Glutamatergic neuron (in vitro differentiated cells): ENCODE measurements around the gene COLEC11. TPM values are rescaled to one million over a fixed set of nuclear protein-coding genes. Genes with fewer than 3 reads are reported as not detected.
"Not testable (repeated sequence)": the region's sequence is repeated elsewhere in the genome, so short reads cannot be mapped to it uniquely, and the experiment has no call there.

Experiments used
- DNase-seq: peaks from one replicate; pipeline ENCODE4 v3.0.0; 2022
- H3K27ac Mint-ChIP-seq: one replicate; pipeline ENCODE4 v1.8.0; 2020; ENCODE audit warnings: mild to moderate bottlenecking, mixed read lengths, inconsistent platforms; ENCODE audit not compliant: unreplicated experiment
- H3K27me3 Mint-ChIP-seq: one replicate; pipeline ENCODE4 v1.8.0; 2020; ENCODE audit warnings: mild to moderate bottlenecking, moderate library complexity, mixed read lengths, inconsistent platforms; ENCODE audit not compliant: unreplicated experiment
- H3K36me3 Mint-ChIP-seq: one replicate; pipeline ENCODE4 v1.8.0; 2020; ENCODE audit warnings: mild to moderate bottlenecking, mixed read lengths, inconsistent platforms; ENCODE audit not compliant: unreplicated experiment
- H3K4me1 Mint-ChIP-seq: one replicate; pipeline ENCODE4 v1.8.0; 2020; ENCODE audit warnings: mild to moderate bottlenecking, low read depth, mixed read lengths, inconsistent platforms; ENCODE audit not compliant: unreplicated experiment
- H3K4me3 Mint-ChIP-seq: one replicate; pipeline ENCODE4 v1.8.0; 2020; ENCODE audit warnings: mild to moderate bottlenecking, mixed read lengths, inconsistent platforms; ENCODE audit not compliant: unreplicated experiment
- H3K9me3 Mint-ChIP-seq: one replicate; pipeline ENCODE4 v1.8.0; 2020; ENCODE audit warnings: mild to moderate bottlenecking, moderate library complexity, mixed read lengths, inconsistent platforms; ENCODE audit not compliant: unreplicated experiment
- total RNA-seq: library from RNA; stranded (reverse); fragmentation: NEBNext Ultra II Directional; extraction: Animal tissue kit (Norgen Biotek cat#: 25700); gene quantifications from one replicate; pipeline ENCODE4 v1.2.1, GENCODE V29; 2021; ENCODE audit not compliant: unreplicated experiment
- TF ChIP-seq, protein P1 (sequence below): fragments of 200-600 bp; sonication (generic); IDR thresholded peaks from one replicate; pipeline ENCODE4 v1.5.0; 2021; ENCODE audit not compliant: partially characterized antibody, unreplicated experiment

COLEC11 gene
- total RNA-seq, 1 donor from 2014 or later, result not detected

DNA sequence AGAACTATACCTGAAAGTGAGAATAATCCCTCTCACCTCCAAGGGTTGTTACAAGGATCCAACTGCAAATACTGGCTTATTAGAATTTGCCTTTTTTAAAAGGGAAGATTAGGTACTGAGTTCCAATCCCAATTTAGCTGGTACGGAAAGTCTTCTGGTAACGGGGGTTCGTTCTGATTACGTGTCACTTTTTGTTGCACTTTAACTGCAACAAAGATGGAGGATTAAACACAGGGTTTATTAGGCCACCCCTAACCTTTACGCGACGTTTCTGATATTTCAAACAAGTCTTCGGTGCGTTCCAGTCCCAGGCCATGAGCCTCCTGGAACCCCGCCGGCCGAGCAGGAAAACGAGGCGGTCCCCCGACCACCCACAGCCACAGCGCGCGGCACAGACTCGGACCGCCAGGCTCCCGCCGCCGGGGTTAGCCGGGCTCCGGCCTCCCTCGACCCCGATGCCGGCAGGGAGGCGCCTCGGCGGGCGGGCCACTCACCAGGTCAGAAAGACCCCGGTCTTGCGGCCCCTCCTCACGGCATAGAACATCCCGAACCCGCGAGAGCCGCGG is 37.2 kb upstream of the COLEC11 start:
- TF ChIP-seq, protein P1, sequence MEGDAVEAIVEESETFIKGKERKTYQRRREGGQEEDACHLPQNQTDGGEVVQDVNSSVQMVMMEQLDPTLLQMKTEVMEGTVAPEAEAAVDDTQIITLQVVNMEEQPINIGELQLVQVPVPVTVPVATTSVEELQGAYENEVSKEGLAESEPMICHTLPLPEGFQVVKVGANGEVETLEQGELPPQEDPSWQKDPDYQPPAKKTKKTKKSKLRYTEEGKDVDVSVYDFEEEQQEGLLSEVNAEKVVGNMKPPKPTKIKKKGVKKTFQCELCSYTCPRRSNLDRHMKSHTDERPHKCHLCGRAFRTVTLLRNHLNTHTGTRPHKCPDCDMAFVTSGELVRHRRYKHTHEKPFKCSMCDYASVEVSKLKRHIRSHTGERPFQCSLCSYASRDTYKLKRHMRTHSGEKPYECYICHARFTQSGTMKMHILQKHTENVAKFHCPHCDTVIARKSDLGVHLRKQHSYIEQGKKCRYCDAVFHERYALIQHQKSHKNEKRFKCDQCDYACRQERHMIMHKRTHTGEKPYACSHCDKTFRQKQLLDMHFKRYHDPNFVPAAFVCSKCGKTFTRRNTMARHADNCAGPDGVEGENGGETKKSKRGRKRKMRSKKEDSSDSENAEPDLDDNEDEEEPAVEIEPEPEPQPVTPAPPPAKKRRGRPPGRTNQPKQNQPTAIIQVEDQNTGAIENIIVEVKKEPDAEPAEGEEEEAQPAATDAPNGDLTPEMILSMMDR, result no peak
- H3K27me3 Mint-ChIP-seq, result peaks cover 3% of the 10 kb centered on the region
- H3K9me3 Mint-ChIP-seq, result peaks cover 6% of the 10 kb centered on the region
- peak overlapping the region; percentile 89 for H3K27ac Mint-ChIP-seq
- peak overlapping the region; percentile 92 for H3K4me3 Mint-ChIP-seq
- H3K36me3 Mint-ChIP-seq, result no peaks in the 10 kb centered on the region
- no peak for DNase-seq
- H3K4me1 Mint-ChIP-seq, result peaks cover 8% of the 10 kb centered on the region

DNA sequence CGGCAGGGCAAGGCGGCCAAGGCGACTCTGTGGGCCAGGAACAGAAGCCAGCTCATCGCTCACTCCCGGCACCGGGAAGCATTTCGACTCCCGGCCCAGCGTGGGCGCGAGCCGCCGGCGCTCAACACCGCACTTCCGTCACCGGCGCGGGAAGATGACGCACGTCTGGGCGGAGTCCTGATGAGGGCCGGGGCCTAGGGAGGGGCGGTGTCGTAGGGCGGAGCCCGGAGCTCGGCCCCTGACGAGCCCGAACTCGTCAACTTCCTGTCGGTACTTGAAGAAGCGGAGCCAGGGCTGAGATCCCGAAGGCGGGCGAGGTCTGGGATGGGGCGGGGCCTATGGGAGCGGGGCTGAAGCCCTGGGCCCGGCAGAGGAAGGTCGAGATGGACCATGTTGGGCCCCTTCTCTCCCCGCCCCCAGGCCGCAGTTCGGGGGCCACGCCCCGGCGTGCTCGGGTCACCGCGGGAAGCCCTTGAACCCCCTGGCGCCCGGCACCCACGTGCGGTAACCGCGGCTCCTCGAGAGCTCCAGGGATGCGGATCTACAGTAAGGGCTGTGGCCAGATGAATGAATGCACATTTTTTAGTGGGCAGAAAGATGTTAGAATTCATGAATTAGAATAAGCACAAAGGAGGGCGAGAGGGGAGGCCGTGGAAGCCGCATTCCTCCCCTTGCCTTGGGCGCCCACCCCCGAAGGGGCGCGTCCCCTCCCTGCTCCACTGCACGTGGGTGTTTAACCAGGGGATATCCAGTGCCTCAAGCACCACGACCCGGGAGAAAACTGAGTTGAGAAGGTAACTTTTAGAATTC is 36.5 kb upstream of the COLEC11 start, which contains the start of gene RNASEH1:
Gene RNASEH1 (minus strand): TSS at position 129 of the 810 bp plus-strand sequence. CDS start 73 bp downstream, at position 56.
- Mint-ChIP-seq H3K4me1 (peaks cover 8% of the 10 kb centered on the region), H3K27me3 (peaks cover 3% of the 10 kb centered on the region), H3K9me3 (peaks cover 6% of the 10 kb centered on the region), H3K36me3 (no peaks in the 10 kb centered on the region), H3K27ac (peak within 1 kb of the TSS; percentile 89), H3K4me3 (peak within 1 kb of the TSS; percentile 92)
- DNase-seq, result peak; percentile 99
- TF ChIP-seq, protein P1, result no peak

DNA sequence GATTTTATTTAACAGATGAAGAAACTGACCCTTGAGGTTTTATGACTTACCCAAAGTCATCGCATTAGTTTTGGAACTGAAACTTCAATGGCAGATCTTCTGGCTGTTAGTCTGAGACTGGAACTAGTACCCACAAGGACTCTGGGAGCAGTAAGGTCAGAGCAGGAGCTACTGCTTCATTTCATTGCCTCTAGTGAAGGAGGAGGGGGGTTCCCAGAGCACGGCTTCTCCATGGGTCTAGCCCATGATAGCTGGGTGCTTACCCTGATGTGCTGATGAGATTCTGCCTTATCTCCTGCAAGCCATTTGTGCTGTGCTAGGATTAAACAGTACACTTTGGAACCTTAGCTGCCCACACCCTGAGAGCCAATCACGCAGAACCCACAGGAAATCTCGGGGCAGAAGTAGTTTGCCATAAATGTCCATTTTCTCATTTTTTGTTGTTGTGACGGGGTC is 31.4 kb upstream of the COLEC11 start:
- Mint-ChIP-seq H3K27me3 (no peaks in the 10 kb centered on the region), H3K27ac (no peak overlapping the region), H3K4me1 (peaks cover 11% of the 10 kb centered on the region), H3K4me3 (no peak overlapping the region), H3K36me3 (no peaks in the 10 kb centered on the region), H3K9me3 (peaks cover 7% of the 10 kb centered on the region)
- TF ChIP-seq, protein P1, result no peak
- no peak for DNase-seq

DNA sequence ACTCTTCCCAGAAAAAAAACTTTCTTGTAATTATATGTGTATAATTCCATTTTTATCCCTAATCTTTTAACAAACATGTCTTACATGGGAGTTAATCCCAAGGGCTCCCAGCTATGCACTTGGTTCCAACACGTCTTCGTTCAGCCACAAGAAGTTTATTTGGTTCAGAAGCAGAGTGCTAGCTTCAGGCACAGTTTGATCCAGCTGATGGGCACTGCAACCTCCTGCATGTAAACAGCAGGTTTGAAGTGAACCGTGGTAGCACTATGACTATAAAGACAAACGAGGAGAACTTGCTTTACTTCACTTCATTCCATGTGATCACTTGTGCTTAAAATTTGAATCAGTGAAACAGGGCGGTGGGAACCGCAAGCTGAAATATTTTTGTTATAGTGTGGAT is 29.8 kb upstream of the COLEC11 start:
- Mint-ChIP-seq H3K4me3 (no peak overlapping the region), H3K4me1 (peaks cover 9% of the 10 kb centered on the region), H3K27ac (peak overlapping the region; percentile 28), H3K9me3 (peaks cover 8% of the 10 kb centered on the region), H3K36me3 (no peaks in the 10 kb centered on the region), H3K27me3 (no peaks in the 10 kb centered on the region)
- TF ChIP-seq, protein P1, result no peak
- no peak for DNase-seq

DNA sequence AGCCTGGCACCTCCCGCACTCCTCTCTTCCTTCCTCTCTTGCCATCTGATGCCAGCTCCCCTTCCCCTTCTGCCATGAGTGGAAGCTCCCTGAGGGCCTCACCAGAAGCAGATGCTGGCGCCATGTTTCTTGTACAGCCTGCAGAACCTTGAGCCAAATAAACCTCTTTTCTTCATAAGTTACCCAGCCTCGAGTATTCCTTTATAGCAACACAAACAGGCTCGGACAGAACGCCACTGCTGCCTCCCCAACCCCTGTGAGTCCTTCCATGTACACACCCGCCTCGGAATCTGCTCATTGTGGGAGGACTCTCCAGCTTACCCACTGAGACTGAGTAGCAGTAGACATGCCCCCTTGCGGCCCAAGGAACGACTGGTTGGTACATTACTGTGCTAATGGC is 28.1 kb upstream of the COLEC11 start:
- peak overlapping the region; percentile 48 for H3K27ac Mint-ChIP-seq

DNA sequence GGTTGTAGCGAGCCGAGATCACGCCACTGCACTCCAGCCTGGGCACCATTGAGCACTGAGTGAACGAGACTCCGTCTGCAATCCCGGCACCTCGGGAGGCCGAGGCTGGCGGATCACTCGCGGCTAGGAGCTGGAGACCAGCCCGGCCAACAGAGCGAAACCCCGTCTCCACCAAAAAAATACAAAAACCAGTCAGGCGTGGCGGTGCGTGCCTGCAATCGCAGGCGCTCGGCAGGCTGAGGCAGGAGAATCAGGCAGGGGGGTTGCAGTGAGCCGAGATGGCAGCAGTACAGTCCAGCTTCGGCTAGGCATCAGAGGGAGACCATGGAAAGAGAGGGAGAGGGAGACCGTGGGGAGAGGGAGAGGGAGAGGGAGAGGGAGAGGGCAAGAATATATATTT is 25.3 kb upstream of the COLEC11 start:
- H3K4me3 Mint-ChIP-seq, H3K36me3 Mint-ChIP-seq, H3K27ac Mint-ChIP-seq, H3K9me3 Mint-ChIP-seq, H3K27me3 Mint-ChIP-seq, DNase-seq: not testable (repeated sequence)
- peaks cover 19% of the 10 kb centered on the region for H3K4me1 Mint-ChIP-seq

More for the DNA sequence above, 28.1 kb upstream of the COLEC11 start:
- Mint-ChIP-seq H3K4me3 (no peak overlapping the region), H3K36me3 (peaks cover 5% of the 10 kb centered on the region), H3K4me1 (peaks cover 19% of the 10 kb centered on the region), H3K9me3 (peaks cover 5% of the 10 kb centered on the region), H3K27me3 (no peaks in the 10 kb centered on the region)
- TF ChIP-seq, protein P1, result no peak
- DNase-seq, result no peak
